ENCODE data around the gene CAB39. TPM values are rescaled to one million over a fixed set of nuclear protein-coding genes. Genes with fewer than 3 reads are reported as not detected.

Gene CAB39
- total and polyA plus RNA-seq, 2 donors (not counting 3 experiments of a cell fraction or from before 2014, with no cell fraction given) = 25.7 to 53.7 TPM

DNA sequence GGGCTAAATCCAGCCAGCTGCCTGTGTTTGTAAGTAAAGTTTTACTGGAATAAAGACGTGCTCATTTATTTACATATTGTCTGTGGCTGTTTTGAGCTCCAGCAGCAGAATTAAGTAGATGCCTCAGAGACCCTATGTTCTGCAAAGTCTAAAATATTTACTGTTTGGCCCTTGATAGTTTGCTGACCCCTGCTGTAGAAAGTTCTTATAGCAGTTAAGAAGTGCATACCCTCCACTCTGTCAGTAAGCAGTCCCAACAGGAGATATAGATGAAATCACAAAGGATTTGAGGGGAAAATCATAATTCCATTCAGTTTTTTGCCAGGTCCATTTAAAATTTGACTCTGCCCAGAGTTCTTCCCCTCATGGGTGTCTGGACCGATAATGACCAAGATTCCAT is 102.0 kb downstream of the CAB39 start:
- Histone ChIP-seq H3K4me2 (ENCODE audit: insufficient read depth, low read length) (no peak overlapping the region), H4K20me1 (replicated peaks; ENCODE audit: control insufficient read depth, extremely low read depth, insufficient read depth, low read length) (no peaks in the 10 kb centered on the region), H3K79me2 (ENCODE audit: control insufficient read depth, insufficient read depth, low read length) (no peaks in the 10 kb centered on the region), H3K4me3 (replicated peaks in 1 of 3; ENCODE audit: insufficient read depth in 1 of 3, low read depth in 1 of 3, low read length in 3 of 3) (no peak overlapping the region), H3K27me3 (ENCODE audit: control insufficient read depth in 2 of 2, insufficient read depth in 2 of 2, low read length in 2 of 2) (no peaks in the 10 kb centered on the region), H3K36me3 (ENCODE audit: control insufficient read depth in 2 of 2, extremely low read depth in 1 of 2, insufficient read depth in 2 of 2, low read length in 2 of 2) (peaks cover 21 to 32% of the 10 kb centered on the region in 2 experiments), H3K27ac (ENCODE audit: insufficient read depth, low read depth, low read length) (no peak overlapping the region), H3K9ac (replicated peaks; ENCODE audit: extremely low read depth, insufficient read depth, low read length) (no peak overlapping the region), H3K4me1 (ENCODE audit: control insufficient read depth, extremely low read depth, insufficient read depth, low read length) (no peaks in the 10 kb centered on the region), H3K9me1 (replicated peaks; ENCODE audit: control insufficient read depth, extremely low read depth, insufficient read depth, low read length) (no peaks in the 10 kb centered on the region), H3K9me3 (replicated peaks; ENCODE audit: control insufficient read depth, insufficient read depth, low read length) (no peaks in the 10 kb centered on the region), H2AFZ (ENCODE audit: low read depth, low read length) (no peak overlapping the region)
- intact Hi-C loops (cut with micrococcal nuclease) = loop anchor here (5.0 kb wide), 2 partner anchors 102 to 202 kb away; partner anchors contain the start of gene CAB39
- BruUV-seq (replicated peaks) = no TSS peak
- dilution Hi-C loops (cut with MboI; ENCODE audit: extremely low pct_ligation_motif_present, low sequenced_read_pairs) = no loop called here
- DNase-seq (ENCODE audit: low read depth, low spot score) (peak; percentile 35), FAIRE-seq (peak; percentile 31)
- ChIA-PET CTCF (interaction anchor here (1.0 to 2.3 kb wide), 8 partner anchors 9 to 806 kb away, joined by 3 to 13 read pairs (median 4); no protein-coding TSS in a partner anchor), POLR2A (interaction anchor here (0.6 kb wide), 1 partner anchor 302 kb away, joined by 10 read pairs; no protein-coding TSS in a partner anchor)
- no peak for TF ChIP-seq EZH2 (IDR thresholded peaks at IDR 0.05; ENCODE audit: borderline replicate concordance, low read depth, low read length, severe bottlenecking)
- TF ChIP-seq MYC (IDR thresholded peaks at IDR 0.05; ENCODE audit: low read depth, low read length) = no peak
- TF ChIP-seq, protein P1, sequence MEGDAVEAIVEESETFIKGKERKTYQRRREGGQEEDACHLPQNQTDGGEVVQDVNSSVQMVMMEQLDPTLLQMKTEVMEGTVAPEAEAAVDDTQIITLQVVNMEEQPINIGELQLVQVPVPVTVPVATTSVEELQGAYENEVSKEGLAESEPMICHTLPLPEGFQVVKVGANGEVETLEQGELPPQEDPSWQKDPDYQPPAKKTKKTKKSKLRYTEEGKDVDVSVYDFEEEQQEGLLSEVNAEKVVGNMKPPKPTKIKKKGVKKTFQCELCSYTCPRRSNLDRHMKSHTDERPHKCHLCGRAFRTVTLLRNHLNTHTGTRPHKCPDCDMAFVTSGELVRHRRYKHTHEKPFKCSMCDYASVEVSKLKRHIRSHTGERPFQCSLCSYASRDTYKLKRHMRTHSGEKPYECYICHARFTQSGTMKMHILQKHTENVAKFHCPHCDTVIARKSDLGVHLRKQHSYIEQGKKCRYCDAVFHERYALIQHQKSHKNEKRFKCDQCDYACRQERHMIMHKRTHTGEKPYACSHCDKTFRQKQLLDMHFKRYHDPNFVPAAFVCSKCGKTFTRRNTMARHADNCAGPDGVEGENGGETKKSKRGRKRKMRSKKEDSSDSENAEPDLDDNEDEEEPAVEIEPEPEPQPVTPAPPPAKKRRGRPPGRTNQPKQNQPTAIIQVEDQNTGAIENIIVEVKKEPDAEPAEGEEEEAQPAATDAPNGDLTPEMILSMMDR (IDR thresholded peaks at IDR 0.05; ENCODE audit: extremely low read depth in 1 of 2, insufficient read depth in 1 of 2, low read depth in 1 of 2, low read length in 2 of 2) = peak; percentile 14 to 16

DNA sequence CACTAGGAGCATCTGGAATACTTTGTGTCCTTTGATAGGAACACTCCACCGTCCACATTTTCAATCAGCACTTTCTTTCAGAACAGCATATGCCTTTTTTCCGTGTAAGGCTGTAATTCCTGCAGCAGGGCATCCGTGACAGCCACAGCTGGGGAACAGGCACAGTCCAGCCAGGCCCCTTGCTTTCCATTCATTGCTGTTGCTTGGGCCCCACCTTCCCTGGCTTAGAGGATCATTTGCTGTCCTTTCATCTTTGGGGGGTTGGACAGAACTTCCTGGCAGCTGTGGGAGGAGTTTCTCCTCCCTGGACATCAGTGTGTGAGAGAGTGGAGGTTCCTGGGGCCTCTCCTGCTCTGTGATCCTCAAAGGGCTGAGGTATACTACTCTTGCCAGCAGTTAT is 102.4 kb downstream of the CAB39 start:
- dilution Hi-C loops (cut with MboI; ENCODE audit: extremely low pct_ligation_motif_present, low sequenced_read_pairs) (no loop called here), intact Hi-C loops (cut with micrococcal nuclease) (no loop called here)
- no peaks in the 10 kb centered on the region for H3K27me3 ChIP-seq (ENCODE audit: control insufficient read depth in 2 of 2, insufficient read depth in 2 of 2, low read length in 2 of 2)
- no peak for FAIRE-seq
- ChIA-PET POLR2A (no interaction called here), CTCF (interaction anchor here (1.0 to 2.0 kb wide), 5 partner anchors 9 to 197 kb away, joined by 3 to 13 read pairs (median 7); no protein-coding TSS in a partner anchor)
- no peak overlapping the region for H3K27ac ChIP-seq (ENCODE audit: insufficient read depth, low read depth, low read length)
- H4K20me1 ChIP-seq (replicated peaks; ENCODE audit: control insufficient read depth, extremely low read depth, insufficient read depth, low read length) = no peaks in the 10 kb centered on the region
- TF ChIP-seq, protein P2, sequence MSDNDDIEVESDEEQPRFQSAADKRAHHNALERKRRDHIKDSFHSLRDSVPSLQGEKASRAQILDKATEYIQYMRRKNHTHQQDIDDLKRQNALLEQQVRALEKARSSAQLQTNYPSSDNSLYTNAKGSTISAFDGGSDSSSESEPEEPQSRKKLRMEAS (IDR thresholded peaks at IDR 0.05; ENCODE audit: insufficient read depth, insufficient read length) = no peak
- TF ChIP-seq POLR2A (IDR thresholded peaks at IDR 0.05; ENCODE audit: low read depth, low read length) (no peak), MYC (IDR thresholded peaks at IDR 0.05; ENCODE audit: low read depth, low read length) (no peak), GATA2 (IDR thresholded peaks at IDR 0.05; ENCODE audit: insufficient read depth, insufficient read length, low read depth, low read length) (no peak)
- TF ChIP-seq, protein P1 (IDR thresholded peaks at IDR 0.05; ENCODE audit: extremely low read depth in 1 of 2, insufficient read depth in 1 of 2, low read depth in 1 of 2, low read length in 2 of 2) = no peak
- no peaks in the 10 kb centered on the region for H3K79me2 ChIP-seq (ENCODE audit: control insufficient read depth, insufficient read depth, low read length)
- no peaks in the 10 kb centered on the region for H3K9me3 ChIP-seq (replicated peaks; ENCODE audit: control insufficient read depth, insufficient read depth, low read length)
- H3K36me3 ChIP-seq (ENCODE audit: control insufficient read depth in 2 of 2, extremely low read depth in 1 of 2, insufficient read depth in 2 of 2, low read length in 2 of 2) = peaks cover 21 to 32% of the 10 kb centered on the region in 2 experiments
- no peaks in the 10 kb centered on the region for H3K9me1 ChIP-seq (replicated peaks; ENCODE audit: control insufficient read depth, extremely low read depth, insufficient read depth, low read length)
- no peaks in the 10 kb centered on the region for H3K4me1 ChIP-seq (ENCODE audit: control insufficient read depth, extremely low read depth, insufficient read depth, low read length)
- H3K9ac ChIP-seq (replicated peaks; ENCODE audit: extremely low read depth, insufficient read depth, low read length) = no peak overlapping the region
- H3K4me3 ChIP-seq (replicated peaks in 1 of 3; ENCODE audit: insufficient read depth in 1 of 3, low read depth in 1 of 3, low read length in 3 of 3) = no peak overlapping the region
- H3K4me2 ChIP-seq (ENCODE audit: insufficient read depth, low read length) = no peak overlapping the region
- no peak for DNase-seq (ENCODE audit: low read depth, low spot score)
- H2AFZ ChIP-seq (ENCODE audit: low read depth, low read length) = no peak overlapping the region
- no TSS peak for BruUV-seq (replicated peaks)

Measured in endothelial cell of umbilical vein (primary cell).